Measurements from ENCODE around the gene CDC42BPA. TPM values are rescaled to one million over a fixed set of nuclear protein-coding genes. Genes with fewer than 3 reads are reported as not detected.

Gene CDC42BPA
- total RNA-seq, 3 donors from 2014 or later = 39.8 to 54.7 (median 46.7) TPM

DNA sequence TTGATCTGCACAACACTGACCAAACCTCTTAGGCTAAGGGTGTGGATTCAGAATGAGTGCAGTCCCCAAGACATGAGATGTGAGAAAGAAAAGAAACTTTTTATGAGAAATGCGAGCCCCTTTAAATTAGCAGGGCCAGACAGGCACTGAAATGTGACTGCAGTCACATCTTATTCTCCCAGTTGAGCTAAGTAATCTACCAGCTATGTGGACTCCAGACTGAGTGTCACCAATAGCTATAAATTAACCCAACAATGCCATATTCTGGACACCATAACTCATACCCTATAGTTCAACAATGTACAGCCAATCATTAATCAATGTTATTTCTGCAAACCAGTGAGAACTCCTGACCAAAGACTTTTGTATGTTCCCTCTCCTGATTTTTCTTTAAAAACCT lies 225.0 kb downstream of the CDC42BPA start:
- TF ChIP-seq POLR2AphosphoS5 (IDR thresholded peaks at IDR 0.05) = no peak
- no peak for TF ChIP-seq POLR2A (IDR thresholded peaks at IDR 0.05)
- no peak for TF ChIP-seq CTCF (IDR thresholded peaks at IDR 0.05)
- no peak for DNase-seq (ENCODE audit: low spot score in 2 of 2)
- intact Hi-C loops (cut with DNase I; ENCODE audit: low total_unique reads) = no loop called here

DNA sequence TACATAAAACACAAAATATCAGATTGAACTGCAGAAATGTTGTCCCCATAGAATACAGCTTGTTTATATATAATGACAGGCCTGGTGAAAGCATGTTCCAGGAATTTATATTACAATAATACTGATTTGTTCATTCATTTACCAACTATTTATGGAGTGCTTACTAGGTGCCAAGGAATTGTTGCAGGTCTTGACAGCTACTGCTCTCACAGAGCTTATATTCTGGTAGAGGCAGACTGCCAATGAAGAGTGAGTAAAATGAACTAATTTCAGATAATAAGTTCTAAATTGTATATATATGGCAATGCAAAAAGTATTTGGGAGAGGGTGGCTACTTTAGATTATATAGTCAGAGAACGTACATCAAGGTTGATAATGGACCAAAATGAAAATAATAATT lies 226.2 kb downstream of the CDC42BPA start:
- no peaks in the 10 kb centered on the region for H3K9me3 ChIP-seq
- no peaks in the 10 kb centered on the region for H3K4me1 ChIP-seq
- no peaks in the 10 kb centered on the region for H3K27me3 ChIP-seq
- intact Hi-C loops (cut with DNase I; ENCODE audit: low total_unique reads) = no loop called here
- no peaks in the 10 kb centered on the region for H3K36me3 ChIP-seq
- no peak overlapping the region for H3K27ac ChIP-seq
- TF ChIP-seq CTCF (IDR thresholded peaks at IDR 0.05) (no peak), POLR2A (IDR thresholded peaks at IDR 0.05) (no peak), POLR2AphosphoS5 (IDR thresholded peaks at IDR 0.05) (no peak)
- DNase-seq (ENCODE audit: low spot score in 2 of 2) = no peak
- H3K4me3 ChIP-seq = no peak overlapping the region

More for the DNA sequence above, 225.0 kb downstream of the CDC42BPA start:
- Histone ChIP-seq H3K27me3 (no peaks in the 10 kb centered on the region), H3K36me3 (no peaks in the 10 kb centered on the region), H3K9me3 (no peaks in the 10 kb centered on the region), H3K4me1 (no peaks in the 10 kb centered on the region), H3K27ac (no peak overlapping the region), H3K4me3 (no peak overlapping the region)

DNA sequence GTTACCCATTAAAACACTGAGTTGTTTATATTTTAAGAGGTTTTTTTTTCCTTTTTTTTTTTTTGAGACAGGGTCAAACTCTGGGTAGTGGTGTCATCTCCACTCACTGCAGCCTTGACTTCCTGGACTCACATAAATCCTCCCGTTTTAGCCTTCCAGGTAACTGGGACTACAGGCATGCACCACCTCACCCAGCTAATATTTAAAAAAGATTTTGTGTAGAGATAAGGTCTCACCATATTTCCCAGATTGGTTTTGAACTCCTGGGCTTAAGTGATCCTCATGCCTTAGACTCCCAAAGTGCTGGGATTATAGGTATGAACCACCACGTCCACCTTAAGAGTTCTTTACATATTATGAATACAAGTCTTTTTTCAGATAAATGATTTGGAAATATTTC lies 231.7 kb downstream of the CDC42BPA start:
- no peaks in the 10 kb centered on the region for H3K27me3 ChIP-seq
- DNase-seq (ENCODE audit: low spot score in 2 of 2) = no peak
- H3K27ac ChIP-seq = no peak overlapping the region
- no peak overlapping the region for H3K4me3 ChIP-seq
- H3K4me1 ChIP-seq = no peaks in the 10 kb centered on the region
- intact Hi-C loops (cut with DNase I; ENCODE audit: low total_unique reads) = no loop called here
- H3K9me3 ChIP-seq = no peaks in the 10 kb centered on the region
- TF ChIP-seq CTCF (IDR thresholded peaks at IDR 0.05) = no peak
- no peak for TF ChIP-seq POLR2A (IDR thresholded peaks at IDR 0.05)
- TF ChIP-seq POLR2AphosphoS5 (IDR thresholded peaks at IDR 0.05) = no peak
- no peaks in the 10 kb centered on the region for H3K36me3 ChIP-seq

- TF ChIP-seq POLR2A (IDR thresholded peaks at IDR 0.05) = no peak
- TF ChIP-seq CTCF (IDR thresholded peaks at IDR 0.05) = no peak
- no peak for TF ChIP-seq POLR2AphosphoS5 (IDR thresholded peaks at IDR 0.05)
- no peak for DNase-seq (ENCODE audit: low spot score in 2 of 2)
- Histone ChIP-seq H3K4me3 (no peak overlapping the region), H3K9me3 (no peaks in the 10 kb centered on the region), H3K4me1 (no peaks in the 10 kb centered on the region), H3K27ac (no peak overlapping the region), H3K27me3 (no peaks in the 10 kb centered on the region), H3K36me3 (no peaks in the 10 kb centered on the region)
- intact Hi-C loops (cut with DNase I; ENCODE audit: low total_unique reads) = no loop called here
Measured at GRCh38 chr1:227082999-227083746, 235.1 kb downstream of the CDC42BPA start.

DNA sequence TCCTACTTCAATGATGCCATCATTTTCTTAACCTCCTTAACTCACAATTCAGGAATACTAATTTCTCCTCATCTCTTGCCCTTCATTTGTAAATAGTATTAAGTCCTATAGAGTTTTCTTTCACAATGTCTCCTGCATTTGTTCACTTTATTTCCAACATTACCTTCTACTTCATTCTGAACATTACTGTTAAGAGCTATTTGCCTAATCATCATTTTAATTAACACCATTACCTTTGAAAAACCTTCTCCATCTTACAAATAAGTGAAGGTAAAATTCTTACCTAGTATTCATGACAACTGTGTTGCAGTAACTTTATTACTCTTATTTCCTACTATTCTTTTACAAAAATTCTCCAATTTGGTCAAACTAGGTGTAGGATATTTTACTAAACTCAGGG lies 240.5 kb downstream of the CDC42BPA start:
- H3K27me3 ChIP-seq = no peaks in the 10 kb centered on the region
- H3K36me3 ChIP-seq = no peaks in the 10 kb centered on the region
- no peak overlapping the region for H3K4me3 ChIP-seq
- DNase-seq (ENCODE audit: low spot score in 2 of 2) = no peak
- no peak for TF ChIP-seq POLR2AphosphoS5 (IDR thresholded peaks at IDR 0.05)
- TF ChIP-seq POLR2A (IDR thresholded peaks at IDR 0.05) = no peak
- TF ChIP-seq CTCF (IDR thresholded peaks at IDR 0.05) = no peak
- no peaks in the 10 kb centered on the region for H3K9me3 ChIP-seq
- no peak overlapping the region for H3K27ac ChIP-seq
- intact Hi-C loops (cut with DNase I; ENCODE audit: low total_unique reads) = no loop called here
- H3K4me1 ChIP-seq = no peaks in the 10 kb centered on the region
